AG04449 (cell line): ENCODE measurements around the gene SMYD2.

Experiments
- CTCF ChIA-PET: fragments of 350-600 bp; formaldehyde crosslinking; extraction: SDS; loops from one replicate; lab custom pipeline; 2021; ENCODE audit warnings: antibody characterized with exemption; lab: Yijun Ruan, JAX
- POLR2A ChIA-PET: fragments of 400-600, 350-600 bp; formaldehyde crosslinking; extraction: SDS; loops from one replicate; lab custom pipeline; 2020; ENCODE audit warnings: antibody characterized with exemption, inconsistent platforms; lab: Yijun Ruan, JAX
- DNase-seq: peaks from one replicate; pipeline ENCODE4 v3.0.0-alpha.2; 2010; ENCODE audit warnings: low read depth, low spot score
- H3K4me3 ChIP-seq: 2 replicates; pipeline ENCODE4 v1.5.1; 2011; ENCODE audit warnings: low read depth, mild to moderate bottlenecking, control low read depth, low read length
- TF ChIP-seq, protein P1 (sequence below): IDR thresholded peaks from one replicate; pipeline ENCODE4 v1.5.1; 2011; ENCODE audit warnings: mild to moderate bottlenecking, moderate library complexity, low read length, control low read depth, inconsistent platforms; ENCODE audit not compliant: insufficient read depth; ENCODE audit errors: missing control alignments

The SMYD2 gene

DNA sequence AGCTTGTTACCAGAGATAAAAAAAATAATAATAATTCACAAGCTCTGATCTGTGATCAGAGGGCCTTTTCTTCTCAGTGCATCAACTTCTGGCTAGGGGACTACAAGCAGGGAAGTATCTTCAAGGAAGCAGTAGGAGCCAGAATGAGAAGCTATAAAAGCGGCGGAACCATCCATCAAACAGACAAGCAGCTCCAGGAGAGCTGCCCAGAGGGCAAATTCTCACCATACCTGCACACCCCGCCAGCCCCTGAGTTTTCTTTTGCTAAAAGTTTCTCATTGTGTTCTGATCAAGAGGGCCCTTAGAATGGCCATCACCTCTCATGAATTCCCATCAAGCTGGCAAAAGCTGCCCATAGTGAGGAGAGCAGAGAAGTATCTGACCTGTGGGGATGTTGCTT lies 99.4 kb downstream of the SMYD2 start:
- POLR2A ChIA-PET, result no interaction called here
- TF ChIP-seq, protein P1, sequence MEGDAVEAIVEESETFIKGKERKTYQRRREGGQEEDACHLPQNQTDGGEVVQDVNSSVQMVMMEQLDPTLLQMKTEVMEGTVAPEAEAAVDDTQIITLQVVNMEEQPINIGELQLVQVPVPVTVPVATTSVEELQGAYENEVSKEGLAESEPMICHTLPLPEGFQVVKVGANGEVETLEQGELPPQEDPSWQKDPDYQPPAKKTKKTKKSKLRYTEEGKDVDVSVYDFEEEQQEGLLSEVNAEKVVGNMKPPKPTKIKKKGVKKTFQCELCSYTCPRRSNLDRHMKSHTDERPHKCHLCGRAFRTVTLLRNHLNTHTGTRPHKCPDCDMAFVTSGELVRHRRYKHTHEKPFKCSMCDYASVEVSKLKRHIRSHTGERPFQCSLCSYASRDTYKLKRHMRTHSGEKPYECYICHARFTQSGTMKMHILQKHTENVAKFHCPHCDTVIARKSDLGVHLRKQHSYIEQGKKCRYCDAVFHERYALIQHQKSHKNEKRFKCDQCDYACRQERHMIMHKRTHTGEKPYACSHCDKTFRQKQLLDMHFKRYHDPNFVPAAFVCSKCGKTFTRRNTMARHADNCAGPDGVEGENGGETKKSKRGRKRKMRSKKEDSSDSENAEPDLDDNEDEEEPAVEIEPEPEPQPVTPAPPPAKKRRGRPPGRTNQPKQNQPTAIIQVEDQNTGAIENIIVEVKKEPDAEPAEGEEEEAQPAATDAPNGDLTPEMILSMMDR, result no peak
- CTCF ChIA-PET, result interaction anchor here (1.0 to 4.6 kb wide), 3 partner anchors 9 to 1146 kb away, joined by 3 to 21 read pairs (median 3); no protein-coding TSS in a partner anchor
- no peak overlapping the region for H3K4me3 ChIP-seq
- DNase-seq, result no peak

DNA sequence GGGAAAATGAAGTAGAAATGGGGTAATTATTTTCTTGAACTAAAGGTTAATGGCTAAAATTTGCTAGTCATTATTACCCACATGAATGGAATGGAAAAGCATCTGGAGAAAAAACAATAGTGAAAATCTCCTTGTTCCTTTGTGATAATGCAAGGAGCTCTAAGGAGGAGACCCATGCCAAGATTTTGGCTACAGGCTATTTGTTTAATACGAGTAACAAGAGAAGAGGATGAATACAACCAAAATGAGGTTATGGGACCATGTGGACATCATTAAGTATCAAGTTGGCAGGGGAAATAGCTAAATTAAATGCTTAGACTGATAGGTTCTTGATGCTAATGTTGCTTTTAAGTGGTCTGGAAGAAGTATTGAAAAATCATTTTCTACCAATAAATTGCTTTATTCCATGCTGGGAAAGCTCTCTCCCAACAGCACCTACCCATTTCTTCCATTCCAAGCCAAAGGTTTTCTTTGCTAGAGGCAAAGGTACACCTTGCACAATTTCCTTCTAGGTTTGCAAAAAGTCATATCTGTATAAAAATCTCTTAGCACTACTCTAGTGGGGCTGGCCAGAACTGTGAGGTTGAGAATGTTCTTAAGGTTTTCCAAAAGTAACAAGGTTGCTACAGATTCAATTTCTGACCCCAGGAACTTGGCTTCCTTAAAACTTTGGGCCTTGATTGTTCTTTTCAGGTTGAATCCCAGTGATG lies 100.2 kb downstream of the SMYD2 start:
- TF ChIP-seq, protein P1, result no peak
- no peak for DNase-seq
- H3K4me3 ChIP-seq, result no peak overlapping the region
- CTCF ChIA-PET, result interaction anchor here (0.7 to 4.6 kb wide), 3 partner anchors 8 to 1145 kb away, joined by 3 to 21 read pairs (median 3); no protein-coding TSS in a partner anchor
- POLR2A ChIA-PET, result interaction anchor here (0.7 kb wide), 1 partner anchor 12 kb away, joined by 3 read pairs; no protein-coding TSS in a partner anchor

GRCh38 chr1:214383381-214384372 lies 102.7 kb downstream of the SMYD2 start:
- DNase-seq, result no peak
- TF ChIP-seq, protein P1, result no peak
- ChIA-PET POLR2A (no interaction called here), CTCF (no interaction called here)
- no peak overlapping the region for H3K4me3 ChIP-seq

DNA sequence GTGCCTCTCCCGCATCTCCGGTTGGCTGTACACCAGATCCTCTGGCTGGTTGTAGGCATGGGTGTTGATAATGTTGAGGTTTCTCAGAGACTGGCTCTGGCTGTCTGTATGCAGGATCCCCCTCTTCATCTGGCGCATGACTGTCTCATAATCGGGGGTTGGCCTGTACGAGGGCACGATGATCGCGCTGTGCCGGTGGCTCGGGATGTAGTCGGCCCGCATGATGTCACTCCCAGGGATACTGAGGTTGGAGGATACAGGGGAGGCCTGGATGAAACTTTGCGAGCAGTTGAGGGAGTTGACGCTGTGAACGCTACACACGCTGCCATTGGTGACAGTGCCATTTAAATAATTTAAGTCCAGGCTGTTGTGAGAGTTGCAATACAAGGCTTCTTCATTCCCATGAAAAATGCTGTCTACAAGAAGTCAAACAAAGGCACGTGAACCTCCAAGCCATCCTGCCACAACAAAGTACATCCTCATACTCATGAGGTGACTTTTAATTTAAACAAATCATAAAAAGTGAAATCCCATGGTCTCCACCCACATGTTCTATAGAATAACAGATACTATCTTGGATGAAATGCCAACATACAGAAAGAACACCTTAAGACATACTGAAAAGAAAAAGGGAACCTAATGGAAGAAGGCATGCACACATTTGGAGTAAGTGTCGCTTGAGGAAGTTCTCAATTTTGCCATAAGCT lies 103.6 kb downstream of the SMYD2 start:
- DNase-seq, result no peak
- TF ChIP-seq, protein P1, result no peak
- POLR2A ChIA-PET, result no interaction called here
- CTCF ChIA-PET, result no interaction called here
- H3K4me3 ChIP-seq, result no peak overlapping the region

DNA sequence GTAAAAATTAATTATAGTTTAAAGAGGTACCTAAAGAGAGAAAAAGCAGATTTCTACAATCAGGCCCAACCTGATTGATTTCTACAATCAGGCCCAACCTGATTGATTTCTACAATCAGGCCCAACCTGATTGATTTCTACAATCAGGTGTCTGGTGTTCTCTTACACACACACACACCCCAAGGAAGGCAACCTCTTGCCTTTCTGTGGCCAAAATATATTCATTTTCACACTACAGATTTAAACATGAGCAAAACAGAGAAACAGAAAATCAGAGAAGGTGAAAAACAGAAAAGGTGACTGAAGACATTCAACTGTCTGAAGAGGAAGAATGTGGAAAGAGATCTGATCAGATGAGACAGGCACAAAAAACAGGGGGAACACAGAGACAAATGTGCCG lies 104.5 kb downstream of the SMYD2 start:
- TF ChIP-seq, protein P1, result no peak
- H3K4me3 ChIP-seq, result no peak overlapping the region
- POLR2A ChIA-PET, result no interaction called here
- DNase-seq, result no peak
- CTCF ChIA-PET, result no interaction called here
